H1 (cell line): ENCODE results near the gene FKBP8. TPM values are rescaled to one million over a fixed set of nuclear protein-coding genes. Genes with fewer than 3 reads are reported as not detected.

Experiments used
- BACH1 ChIP-seq: IDR thresholded peaks from 2 replicates; pipeline ENCODE4 v1.6.1; 2012; ENCODE audit warnings: low read length, improper control_type of control experiment
- CEBPB ChIP-seq: IDR thresholded peaks from 2 replicates; pipeline ENCODE4 v1.6.1; 2012; ENCODE audit warnings: low read depth, low read length
- CHD1 ChIP-seq: IDR thresholded peaks from 2 replicates; pipeline ENCODE4 v1.6.1; 2012; ENCODE audit warnings: low read depth, low read length, improper control_type of control experiment
- E2F6 ChIP-seq: IDR thresholded peaks from 2 replicates; pipeline ENCODE4 v1.6.1; 2012; ENCODE audit warnings: inconsistent platforms
- SIX5 ChIP-seq: IDR thresholded peaks from 2 replicates; pipeline ENCODE4 v1.6.1; 2011; ENCODE audit warnings: mild to moderate bottlenecking, low read depth, low read length
- SP4 ChIP-seq: IDR thresholded peaks from 2 replicates; pipeline ENCODE4 v1.6.1; 2012; ENCODE audit warnings: low read length, inconsistent platforms
- YY1 ChIP-seq: IDR thresholded peaks from 2 replicates; pipeline ENCODE4 v1.6.1; 2011; ENCODE audit warnings: low read depth, mild to moderate bottlenecking, low read length
- ZNF274 ChIP-seq: IDR thresholded peaks from 2 replicates; pipeline ENCODE4 v1.7.0; 2012; ENCODE audit warnings: low read length, borderline replicate concordance; ENCODE audit errors: extremely low read depth
- polyA plus RNA-seq, 7 experiments: library from polyadenylated mRNA; depleted of rRNA in 3 of 7; stranded (reverse) in 5 of 7; unstranded in 2 of 7; fragments of >200 nt in 5 of 7; fragments of 200-250 nt in 2 of 7; gene quantifications; 1 replicate in 5 of 7; 2 replicates in 1 of 7; 4 replicates in 1 of 7; pipeline versions ENCODE4 v1.2.1 to v1.2.3, GENCODE V29; 2011 to 2013; ENCODE audit warnings: missing spikeins in 2 of 7, mixed read lengths in 2 of 7
- total RNA-seq: library from RNA; stranded (reverse); fragmentation: NEBNext Ultra II Directional; extraction: Animal tissue kit (Norgen Biotek cat#: 25700); gene quantifications from 2 replicates; pipeline ENCODE4 v1.2.1, GENCODE V29; 2021
- TF ChIP-seq, protein P1 (sequence below): fragments of 300-600 bp; sonication (generic); IDR thresholded peaks from 2 replicates; pipeline ENCODE4 v1.7.1; 2012; ENCODE audit warnings: low read length, moderate library complexity, mild to moderate bottlenecking, inconsistent platforms; ENCODE audit not compliant: insufficient replicate concordance
- TF ChIP-seq, protein P2 (sequence below), 3 experiments: IDR thresholded peaks; 1 replicate in 2 of 3; 2 replicates in 1 of 3; pipeline versions ENCODE4 v1.5.1 to v1.6.1; 2011; ENCODE audit warnings: low read length in 3 of 3, mild to moderate bottlenecking in 3 of 3, inconsistent platforms in 2 of 3, low read depth in 1 of 3, moderate library complexity in 1 of 3; ENCODE audit not compliant: insufficient read depth in 1 of 3; ENCODE audit errors: control extremely low read depth in 1 of 3

FKBP8 gene
- total and polyA plus RNA-seq, 2 of the 8 experiments (the other 6 are each of a cell fraction or from before 2014, with no cell fraction given) = 264 to 309 TPM

DNA sequence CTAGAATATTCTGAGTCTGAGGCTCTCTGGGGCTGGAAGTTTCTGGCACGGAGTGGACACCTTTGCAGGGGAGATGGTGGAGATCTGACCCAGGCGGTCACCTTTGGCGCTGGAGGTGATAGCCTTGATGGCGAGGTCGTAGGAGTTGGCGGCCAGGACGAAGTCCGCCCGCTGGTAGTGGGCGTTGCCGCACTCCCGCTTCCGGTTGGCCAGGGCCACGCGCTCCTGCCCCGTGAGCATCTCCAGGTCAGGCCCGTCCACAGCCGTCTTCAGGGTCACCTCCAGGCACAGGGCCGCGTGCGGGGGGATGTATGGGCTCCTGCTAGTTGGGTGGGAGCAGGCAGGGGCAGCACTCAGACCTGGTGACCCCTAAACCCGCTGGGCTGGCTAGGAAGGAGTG is 5.3 kb downstream of the FKBP8 start (continued):
- TF ChIP-seq, protein P1, sequence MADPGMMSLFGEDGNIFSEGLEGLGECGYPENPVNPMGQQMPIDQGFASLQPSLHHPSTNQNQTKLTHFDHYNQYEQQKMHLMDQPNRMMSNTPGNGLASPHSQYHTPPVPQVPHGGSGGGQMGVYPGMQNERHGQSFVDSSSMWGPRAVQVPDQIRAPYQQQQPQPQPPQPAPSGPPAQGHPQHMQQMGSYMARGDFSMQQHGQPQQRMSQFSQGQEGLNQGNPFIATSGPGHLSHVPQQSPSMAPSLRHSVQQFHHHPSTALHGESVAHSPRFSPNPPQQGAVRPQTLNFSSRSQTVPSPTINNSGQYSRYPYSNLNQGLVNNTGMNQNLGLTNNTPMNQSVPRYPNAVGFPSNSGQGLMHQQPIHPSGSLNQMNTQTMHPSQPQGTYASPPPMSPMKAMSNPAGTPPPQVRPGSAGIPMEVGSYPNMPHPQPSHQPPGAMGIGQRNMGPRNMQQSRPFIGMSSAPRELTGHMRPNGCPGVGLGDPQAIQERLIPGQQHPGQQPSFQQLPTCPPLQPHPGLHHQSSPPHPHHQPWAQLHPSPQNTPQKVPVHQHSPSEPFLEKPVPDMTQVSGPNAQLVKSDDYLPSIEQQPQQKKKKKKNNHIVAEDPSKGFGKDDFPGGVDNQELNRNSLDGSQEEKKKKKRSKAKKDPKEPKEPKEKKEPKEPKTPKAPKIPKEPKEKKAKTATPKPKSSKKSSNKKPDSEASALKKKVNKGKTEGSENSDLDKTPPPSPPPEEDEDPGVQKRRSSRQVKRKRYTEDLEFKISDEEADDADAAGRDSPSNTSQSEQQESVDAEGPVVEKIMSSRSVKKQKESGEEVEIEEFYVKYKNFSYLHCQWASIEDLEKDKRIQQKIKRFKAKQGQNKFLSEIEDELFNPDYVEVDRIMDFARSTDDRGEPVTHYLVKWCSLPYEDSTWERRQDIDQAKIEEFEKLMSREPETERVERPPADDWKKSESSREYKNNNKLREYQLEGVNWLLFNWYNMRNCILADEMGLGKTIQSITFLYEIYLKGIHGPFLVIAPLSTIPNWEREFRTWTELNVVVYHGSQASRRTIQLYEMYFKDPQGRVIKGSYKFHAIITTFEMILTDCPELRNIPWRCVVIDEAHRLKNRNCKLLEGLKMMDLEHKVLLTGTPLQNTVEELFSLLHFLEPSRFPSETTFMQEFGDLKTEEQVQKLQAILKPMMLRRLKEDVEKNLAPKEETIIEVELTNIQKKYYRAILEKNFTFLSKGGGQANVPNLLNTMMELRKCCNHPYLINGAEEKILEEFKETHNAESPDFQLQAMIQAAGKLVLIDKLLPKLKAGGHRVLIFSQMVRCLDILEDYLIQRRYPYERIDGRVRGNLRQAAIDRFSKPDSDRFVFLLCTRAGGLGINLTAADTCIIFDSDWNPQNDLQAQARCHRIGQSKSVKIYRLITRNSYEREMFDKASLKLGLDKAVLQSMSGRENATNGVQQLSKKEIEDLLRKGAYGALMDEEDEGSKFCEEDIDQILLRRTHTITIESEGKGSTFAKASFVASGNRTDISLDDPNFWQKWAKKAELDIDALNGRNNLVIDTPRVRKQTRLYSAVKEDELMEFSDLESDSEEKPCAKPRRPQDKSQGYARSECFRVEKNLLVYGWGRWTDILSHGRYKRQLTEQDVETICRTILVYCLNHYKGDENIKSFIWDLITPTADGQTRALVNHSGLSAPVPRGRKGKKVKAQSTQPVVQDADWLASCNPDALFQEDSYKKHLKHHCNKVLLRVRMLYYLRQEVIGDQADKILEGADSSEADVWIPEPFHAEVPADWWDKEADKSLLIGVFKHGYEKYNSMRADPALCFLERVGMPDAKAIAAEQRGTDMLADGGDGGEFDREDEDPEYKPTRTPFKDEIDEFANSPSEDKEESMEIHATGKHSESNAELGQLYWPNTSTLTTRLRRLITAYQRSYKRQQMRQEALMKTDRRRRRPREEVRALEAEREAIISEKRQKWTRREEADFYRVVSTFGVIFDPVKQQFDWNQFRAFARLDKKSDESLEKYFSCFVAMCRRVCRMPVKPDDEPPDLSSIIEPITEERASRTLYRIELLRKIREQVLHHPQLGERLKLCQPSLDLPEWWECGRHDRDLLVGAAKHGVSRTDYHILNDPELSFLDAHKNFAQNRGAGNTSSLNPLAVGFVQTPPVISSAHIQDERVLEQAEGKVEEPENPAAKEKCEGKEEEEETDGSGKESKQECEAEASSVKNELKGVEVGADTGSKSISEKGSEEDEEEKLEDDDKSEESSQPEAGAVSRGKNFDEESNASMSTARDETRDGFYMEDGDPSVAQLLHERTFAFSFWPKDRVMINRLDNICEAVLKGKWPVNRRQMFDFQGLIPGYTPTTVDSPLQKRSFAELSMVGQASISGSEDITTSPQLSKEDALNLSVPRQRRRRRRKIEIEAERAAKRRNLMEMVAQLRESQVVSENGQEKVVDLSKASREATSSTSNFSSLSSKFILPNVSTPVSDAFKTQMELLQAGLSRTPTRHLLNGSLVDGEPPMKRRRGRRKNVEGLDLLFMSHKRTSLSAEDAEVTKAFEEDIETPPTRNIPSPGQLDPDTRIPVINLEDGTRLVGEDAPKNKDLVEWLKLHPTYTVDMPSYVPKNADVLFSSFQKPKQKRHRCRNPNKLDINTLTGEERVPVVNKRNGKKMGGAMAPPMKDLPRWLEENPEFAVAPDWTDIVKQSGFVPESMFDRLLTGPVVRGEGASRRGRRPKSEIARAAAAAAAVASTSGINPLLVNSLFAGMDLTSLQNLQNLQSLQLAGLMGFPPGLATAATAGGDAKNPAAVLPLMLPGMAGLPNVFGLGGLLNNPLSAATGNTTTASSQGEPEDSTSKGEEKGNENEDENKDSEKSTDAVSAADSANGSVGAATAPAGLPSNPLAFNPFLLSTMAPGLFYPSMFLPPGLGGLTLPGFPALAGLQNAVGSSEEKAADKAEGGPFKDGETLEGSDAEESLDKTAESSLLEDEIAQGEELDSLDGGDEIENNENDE = no peak
- no peak for TF ChIP-seq ZNF274
- no peak for TF ChIP-seq CEBPB
- TF ChIP-seq YY1 = no peak
- TF ChIP-seq E2F6 = no peak
- TF ChIP-seq CHD1 = no peak
- no peak for TF ChIP-seq SIX5
- no peak for TF ChIP-seq SP4
- TF ChIP-seq BACH1 = no peak
- TF ChIP-seq, protein P2, sequence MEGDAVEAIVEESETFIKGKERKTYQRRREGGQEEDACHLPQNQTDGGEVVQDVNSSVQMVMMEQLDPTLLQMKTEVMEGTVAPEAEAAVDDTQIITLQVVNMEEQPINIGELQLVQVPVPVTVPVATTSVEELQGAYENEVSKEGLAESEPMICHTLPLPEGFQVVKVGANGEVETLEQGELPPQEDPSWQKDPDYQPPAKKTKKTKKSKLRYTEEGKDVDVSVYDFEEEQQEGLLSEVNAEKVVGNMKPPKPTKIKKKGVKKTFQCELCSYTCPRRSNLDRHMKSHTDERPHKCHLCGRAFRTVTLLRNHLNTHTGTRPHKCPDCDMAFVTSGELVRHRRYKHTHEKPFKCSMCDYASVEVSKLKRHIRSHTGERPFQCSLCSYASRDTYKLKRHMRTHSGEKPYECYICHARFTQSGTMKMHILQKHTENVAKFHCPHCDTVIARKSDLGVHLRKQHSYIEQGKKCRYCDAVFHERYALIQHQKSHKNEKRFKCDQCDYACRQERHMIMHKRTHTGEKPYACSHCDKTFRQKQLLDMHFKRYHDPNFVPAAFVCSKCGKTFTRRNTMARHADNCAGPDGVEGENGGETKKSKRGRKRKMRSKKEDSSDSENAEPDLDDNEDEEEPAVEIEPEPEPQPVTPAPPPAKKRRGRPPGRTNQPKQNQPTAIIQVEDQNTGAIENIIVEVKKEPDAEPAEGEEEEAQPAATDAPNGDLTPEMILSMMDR (IDR thresholded peaks at IDR 0.05; ENCODE audit: control extremely low read depth in 1 of 3, insufficient read depth in 1 of 3, low read depth in 1 of 3, low read length in 3 of 3) = no peak
